Globus pallidus (tissue), 1 donor: ENCODE results near the gene AKAIN1.

ENCODE experiments used
- DNase-seq: peaks from one replicate; pipeline ENCODE4 v3.0.0-alpha.2; 2015; ENCODE audit warnings: low spot score

The AKAIN1 gene

GRCh38 chr18:5159080-5159479, 38.0 kb downstream of the AKAIN1 start:
- DNase-seq = no peak

GRCh38 chr18:5158587-5158986, 38.5 kb downstream of the AKAIN1 start:
- DNase-seq = no peak

- no peak for DNase-seq
Measured at GRCh38 chr18:5158172-5158571, 38.9 kb downstream of the AKAIN1 start.

- no peak for DNase-seq
Measured at GRCh38 chr18:5155907-5156287, 41.2 kb downstream of the AKAIN1 start.

GRCh38 chr18:5155218-5155906, 41.7 kb downstream of the AKAIN1 start:
- DNase-seq = no peak

GRCh38 chr18:5152343-5153020, 44.6 kb downstream of the AKAIN1 start:
- DNase-seq = no peak

GRCh38 chr18:5150894-5151293, 46.2 kb downstream of the AKAIN1 start:
- no peak for DNase-seq

GRCh38 chr18:5146093-5146492, 51.0 kb downstream of the AKAIN1 start:
- DNase-seq = no peak

- no peak for DNase-seq
Measured at GRCh38 chr18:5145168-5145825, 51.8 kb downstream of the AKAIN1 start.

- no peak for DNase-seq
Measured at GRCh38 chr18:5144629-5145028, 52.4 kb downstream of the AKAIN1 start.

GRCh38 chr18:5142859-5143258, 54.2 kb downstream of the AKAIN1 start:
- no peak for DNase-seq

GRCh38 chr18:5142131-5142530, 54.9 kb downstream of the AKAIN1 start:
- no peak for DNase-seq

GRCh38 chr18:5137261-5137660, 59.8 kb downstream of the AKAIN1 start:
- no peak for DNase-seq

- DNase-seq = no peak
Measured at GRCh38 chr18:5132987-5133386, 64.1 kb downstream of the AKAIN1 start.

GRCh38 chr18:5122272-5122671, 74.8 kb downstream of the AKAIN1 start:
- DNase-seq = no peak

- DNase-seq = no peak
Measured at GRCh38 chr18:5110266-5110665, 86.8 kb downstream of the AKAIN1 start.

- no peak for DNase-seq
Measured at GRCh38 chr18:5107988-5108387, 89.1 kb downstream of the AKAIN1 start.

- no peak for DNase-seq
Measured at GRCh38 chr18:5106730-5107129, 90.3 kb downstream of the AKAIN1 start.

- no peak for DNase-seq
Measured at GRCh38 chr18:5104246-5104645, 92.8 kb downstream of the AKAIN1 start.

GRCh38 chr18:5103693-5104092, 93.4 kb downstream of the AKAIN1 start:
- DNase-seq = no peak

GRCh38 chr18:5103286-5103685, 93.8 kb downstream of the AKAIN1 start:
- DNase-seq = peak; percentile 2

- DNase-seq = no peak
Measured at GRCh38 chr18:5097116-5097703, 99.8 kb downstream of the AKAIN1 start.

- DNase-seq = no peak
Measured at GRCh38 chr18:5095239-5095638, 101.8 kb downstream of the AKAIN1 start.
